Skeletal muscle satellite cell (primary cell): ENCODE measurements around the gene NOTO.

ENCODE experiments used
- H3K27me3 ChIP-seq: 2 replicates; pipeline ENCODE4 v1.7.0; 2013; ENCODE audit warnings: low read length; ENCODE audit not compliant: control insufficient read depth, insufficient read depth
- H3K36me3 ChIP-seq: 2 replicates; pipeline ENCODE4 v1.7.0; 2013; ENCODE audit warnings: mild to moderate bottlenecking, control low read depth, low read length; ENCODE audit not compliant: insufficient read depth
- H3K4me1 ChIP-seq: 2 replicates; pipeline ENCODE4 v1.7.0; 2013; ENCODE audit warnings: low read length; ENCODE audit not compliant: control insufficient read depth, insufficient read depth
- H3K4me2 ChIP-seq: 2 replicates; pipeline ENCODE4 v1.7.0; 2013; ENCODE audit warnings: mild to moderate bottlenecking, low read length
- H3K4me3 ChIP-seq: 2 replicates; pipeline ENCODE4 v1.7.0; 2013; ENCODE audit warnings: low read length
- H3K9ac ChIP-seq: 2 replicates; pipeline ENCODE4 v1.7.0; 2013; ENCODE audit warnings: mild to moderate bottlenecking, low read depth, low read length, moderate library complexity
- H3K9me3 ChIP-seq: replicated peaks from 2 replicates; pipeline ENCODE4 v1.7.0; 2013; ENCODE audit warnings: mild to moderate bottlenecking, control low read depth, low read length

NOTO gene

DNA sequence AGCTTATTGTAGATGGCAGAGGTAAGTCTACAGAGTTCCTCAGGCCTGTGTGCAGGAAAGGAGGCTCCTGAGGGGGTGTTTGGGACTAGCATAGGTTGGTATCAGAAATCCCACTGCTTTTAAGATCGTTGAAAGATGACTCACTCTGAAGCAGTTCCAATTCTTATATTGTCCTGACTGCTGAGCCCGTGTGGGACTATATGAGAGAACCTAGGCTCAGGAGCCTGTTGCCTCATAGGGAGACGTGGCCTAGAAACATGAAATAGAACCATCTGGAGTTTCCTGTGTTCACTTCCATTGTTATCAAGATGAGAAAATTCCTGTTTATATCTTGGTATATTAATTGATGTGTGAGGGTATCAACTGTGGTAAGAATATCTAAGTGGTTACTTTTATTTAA is 37.4 kb downstream of the NOTO start:
- peaks cover 46% of the 10 kb centered on the region for H3K36me3 ChIP-seq
- H3K9ac ChIP-seq = no peak overlapping the region
- H3K27me3 ChIP-seq = no peaks in the 10 kb centered on the region
- peaks cover 19% of the 10 kb centered on the region for H3K4me1 ChIP-seq
- H3K9me3 ChIP-seq = no peaks in the 10 kb centered on the region
- H3K4me3 ChIP-seq = no peak overlapping the region
- H3K4me2 ChIP-seq = no peak overlapping the region

DNA sequence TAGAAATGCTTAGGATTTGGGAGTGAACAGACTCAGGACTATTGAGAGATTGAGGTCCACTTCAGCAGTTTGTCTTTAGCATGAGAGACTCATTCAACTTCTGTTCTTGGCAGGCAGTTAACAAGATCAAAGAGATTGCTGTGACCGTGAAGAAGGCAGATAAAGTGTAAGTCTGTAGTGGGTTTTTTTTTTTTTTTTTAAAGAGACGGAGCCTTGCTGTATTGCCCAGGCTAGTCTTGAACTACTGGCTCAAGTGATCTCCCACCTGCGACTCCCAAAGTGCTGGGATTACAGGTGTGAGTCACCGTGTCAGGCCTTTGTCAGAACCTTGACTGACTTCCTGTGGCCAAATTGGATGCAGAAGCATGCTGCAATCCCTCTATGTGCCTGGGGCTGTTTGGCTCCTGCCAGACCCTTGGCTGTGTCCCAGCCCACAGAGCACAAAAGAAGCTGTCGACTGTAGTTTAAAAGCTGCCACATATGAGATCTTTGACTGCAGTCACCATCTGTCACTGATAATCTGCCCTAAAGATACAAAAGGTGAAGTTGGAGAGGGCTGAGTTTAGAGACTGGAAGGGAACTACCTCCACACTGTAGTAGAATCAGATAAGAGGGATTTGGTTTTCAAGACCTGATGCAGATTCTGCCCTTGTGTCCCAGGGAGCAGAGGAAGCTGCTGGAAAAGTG is 41.7 kb downstream of the NOTO start:
- Histone ChIP-seq H3K4me2 (no peak overlapping the region), H3K9ac (no peak overlapping the region), H3K36me3 (peaks cover 82% of the 10 kb centered on the region)

DNA sequence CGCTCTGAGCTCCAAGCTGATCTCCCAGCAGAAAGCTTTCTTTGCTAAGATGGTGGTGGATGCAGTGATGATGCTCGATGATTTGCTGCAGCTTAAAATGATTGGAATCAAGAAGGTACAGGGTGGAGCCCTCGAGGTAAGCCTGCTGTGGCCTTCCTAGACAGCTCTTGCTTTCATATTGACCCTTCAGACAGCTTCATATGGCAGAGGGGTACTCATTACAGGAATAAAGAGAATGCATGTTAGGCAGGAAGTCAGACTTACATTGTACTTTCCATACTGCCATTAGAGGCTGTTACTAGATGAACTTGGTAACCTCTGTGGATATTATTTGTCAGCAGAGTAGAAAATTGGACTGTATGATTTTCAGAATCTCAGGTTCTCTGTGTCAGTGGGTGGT is 42.2 kb downstream of the NOTO start:
- Histone ChIP-seq H3K27me3 (no peaks in the 10 kb centered on the region), H3K4me3 (no peak overlapping the region), H3K9me3 (no peaks in the 10 kb centered on the region), H3K9ac (no peak overlapping the region), H3K4me2 (no peak overlapping the region), H3K4me1 (peaks cover 3% of the 10 kb centered on the region), H3K36me3 (peaks cover 86% of the 10 kb centered on the region)

More for the DNA sequence above, 41.7 kb downstream of the NOTO start:
- peaks cover 8% of the 10 kb centered on the region for H3K4me1 ChIP-seq
- H3K4me3 ChIP-seq = no peak overlapping the region
- no peaks in the 10 kb centered on the region for H3K27me3 ChIP-seq
- no peaks in the 10 kb centered on the region for H3K9me3 ChIP-seq

GRCh38 chr2:73246850-73247249 is 44.5 kb downstream of the NOTO start:
- H3K4me3 ChIP-seq = no peak overlapping the region
- H3K9ac ChIP-seq = no peak overlapping the region
- no peaks in the 10 kb centered on the region for H3K9me3 ChIP-seq
- peaks cover 91% of the 10 kb centered on the region for H3K36me3 ChIP-seq
- H3K4me1 ChIP-seq = no peaks in the 10 kb centered on the region
- H3K4me2 ChIP-seq = no peak overlapping the region
- no peaks in the 10 kb centered on the region for H3K27me3 ChIP-seq

DNA sequence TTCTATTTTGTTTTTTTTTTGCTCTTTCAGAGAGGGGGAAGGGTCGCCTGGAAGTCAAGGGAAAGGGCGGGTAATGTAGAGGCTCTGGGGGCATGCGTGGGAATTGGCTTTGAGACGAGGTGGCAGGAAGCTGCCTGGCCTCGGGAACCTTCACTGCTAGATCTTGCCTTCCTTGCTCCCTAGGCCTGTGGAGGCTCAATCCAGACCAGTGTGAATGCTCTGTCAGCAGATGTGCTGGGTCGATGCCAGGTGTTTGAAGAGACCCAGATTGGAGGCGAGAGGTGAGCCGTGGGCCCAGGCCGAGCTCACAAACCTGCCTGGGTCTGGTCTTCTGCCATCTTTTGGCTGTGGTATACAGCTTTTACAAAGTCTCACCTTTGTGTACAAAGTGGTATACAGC is 47.3 kb downstream of the NOTO start:
- no peak overlapping the region for H3K4me2 ChIP-seq
- H3K27me3 ChIP-seq = no peaks in the 10 kb centered on the region
- H3K4me3 ChIP-seq = no peak overlapping the region
- H3K36me3 ChIP-seq = peaks cover 94% of the 10 kb centered on the region
- H3K4me1 ChIP-seq = no peaks in the 10 kb centered on the region
- H3K9ac ChIP-seq = no peak overlapping the region
- no peaks in the 10 kb centered on the region for H3K9me3 ChIP-seq

GRCh38 chr2:73250872-73251846 is 48.8 kb downstream of the NOTO start:
- Histone ChIP-seq H3K4me1 (no peaks in the 10 kb centered on the region), H3K27me3 (no peaks in the 10 kb centered on the region), H3K9me3 (no peaks in the 10 kb centered on the region), H3K4me3 (no peak overlapping the region), H3K4me2 (no peak overlapping the region), H3K36me3 (peaks cover 83% of the 10 kb centered on the region), H3K9ac (no peak overlapping the region)

GRCh38 chr2:73252238-73253027 is 50.1 kb downstream of the NOTO start:
- H3K9me3 ChIP-seq = no peaks in the 10 kb centered on the region
- no peak overlapping the region for H3K9ac ChIP-seq
- H3K27me3 ChIP-seq = no peaks in the 10 kb centered on the region
- no peak overlapping the region for H3K4me3 ChIP-seq
- no peak overlapping the region for H3K4me2 ChIP-seq
- no peaks in the 10 kb centered on the region for H3K4me1 ChIP-seq
- H3K36me3 ChIP-seq = peaks cover 71% of the 10 kb centered on the region

DNA sequence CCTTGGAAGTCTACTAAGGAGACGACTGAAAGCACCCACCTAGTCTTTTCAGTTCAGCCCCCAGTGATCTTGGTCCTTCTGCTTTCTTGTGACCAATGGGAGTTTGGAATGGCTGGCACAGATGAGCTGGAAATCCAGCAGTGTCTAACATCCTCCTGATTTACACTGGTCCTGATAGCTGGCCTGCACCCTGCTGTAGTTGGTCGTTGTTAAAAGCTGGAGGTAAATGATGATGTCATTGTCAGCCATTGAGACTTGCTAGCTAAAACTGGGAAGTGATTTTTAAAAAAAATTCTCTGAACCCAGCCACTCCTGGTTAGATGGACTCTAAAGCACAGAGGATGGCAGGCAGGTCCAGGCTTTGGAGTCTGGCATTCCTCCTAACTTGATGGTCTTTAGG is 51.0 kb downstream of the NOTO start:
- Histone ChIP-seq H3K4me3 (no peak overlapping the region), H3K36me3 (peaks cover 62% of the 10 kb centered on the region), H3K9me3 (no peaks in the 10 kb centered on the region), H3K4me1 (no peaks in the 10 kb centered on the region), H3K4me2 (no peak overlapping the region), H3K9ac (no peak overlapping the region), H3K27me3 (no peaks in the 10 kb centered on the region)

DNA sequence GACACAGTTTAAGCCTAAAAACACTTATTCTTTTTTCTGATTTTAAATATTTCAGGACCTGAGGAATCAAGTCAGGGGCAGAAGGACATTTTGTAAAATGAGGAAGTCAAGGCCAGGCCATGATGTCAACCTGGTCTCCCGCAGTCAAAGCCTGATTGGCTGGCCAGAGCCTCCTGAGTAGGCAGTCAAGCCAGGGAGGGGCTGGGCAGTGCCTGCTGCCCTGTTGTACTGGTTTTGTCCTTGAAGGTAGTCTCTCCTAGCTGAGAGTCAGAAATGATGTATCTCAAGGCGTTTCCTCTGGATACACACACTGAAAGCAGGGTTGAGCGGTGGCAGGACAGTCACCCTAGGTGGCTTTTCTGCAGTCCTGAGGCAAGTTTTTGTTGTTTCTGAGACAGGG is 51.5 kb downstream of the NOTO start:
- Histone ChIP-seq H3K9ac (no peak overlapping the region), H3K9me3 (no peaks in the 10 kb centered on the region), H3K4me2 (no peak overlapping the region), H3K27me3 (no peaks in the 10 kb centered on the region), H3K36me3 (peaks cover 57% of the 10 kb centered on the region), H3K4me3 (no peak overlapping the region), H3K4me1 (no peaks in the 10 kb centered on the region)

GRCh38 chr2:73254343-73255006 is 52.1 kb downstream of the NOTO start:
- Histone ChIP-seq H3K36me3 (peaks cover 51% of the 10 kb centered on the region), H3K4me3 (no peak overlapping the region), H3K4me1 (no peaks in the 10 kb centered on the region), H3K4me2 (no peak overlapping the region), H3K27me3 (no peaks in the 10 kb centered on the region), H3K9ac (no peak overlapping the region), H3K9me3 (no peaks in the 10 kb centered on the region)
